Dermis blood vessel endothelial cell (primary cell): Measurements from ENCODE around the gene PSMD3. TPM values are rescaled to one million over a fixed set of nuclear protein-coding genes. Genes with fewer than 3 reads are reported as not detected.

ENCODE experiments used
- DNase-seq: peaks from one replicate; pipeline ENCODE4 v3.0.0; 2010
- total RNA-seq: library from RNA; depleted of rRNA; stranded (reverse); fragments of >200 nt; gene quantifications from 2 replicates; pipeline ENCODE4 v1.2.3, GENCODE V29; 2014

Gene PSMD3
- total RNA-seq, 1 donor from 2014 or later = 85.6 TPM

DNA sequence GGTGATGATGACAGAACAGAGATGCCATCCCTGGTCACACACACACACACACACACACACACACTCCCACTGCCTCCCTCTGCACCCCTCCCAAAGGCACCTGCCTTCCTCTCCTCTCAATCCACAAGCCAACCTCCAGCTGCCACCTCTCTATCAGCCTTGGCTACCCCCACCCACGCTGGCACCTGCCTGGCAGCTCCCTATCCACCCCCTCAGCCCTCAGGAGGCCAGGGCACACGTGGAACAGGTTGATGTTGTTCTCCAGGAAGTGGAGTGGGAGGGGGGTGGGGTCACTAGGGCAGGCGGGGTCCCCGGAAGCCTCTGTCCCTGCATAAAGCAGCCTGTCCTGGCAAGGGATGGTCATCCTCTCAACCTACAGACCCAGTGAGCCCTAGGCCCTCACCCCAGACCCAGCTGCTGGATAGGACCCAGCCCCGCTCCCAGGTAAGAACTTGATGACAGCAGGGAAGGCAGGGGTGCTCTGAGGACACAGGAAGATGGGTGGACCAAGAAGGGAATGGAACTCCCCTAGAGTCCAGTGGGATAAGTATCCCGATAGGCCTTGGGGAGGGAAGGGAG, 17.9 kb upstream of the PSMD3 start, which contains the start of gene GSDMA:
Gene GSDMA, plus strand, starts transcription at position 363 of the 579 bp plus-strand sequence. CDS start 2,684 bp downstream, outside the sequence.
- DNase-seq = no peak

DNA sequence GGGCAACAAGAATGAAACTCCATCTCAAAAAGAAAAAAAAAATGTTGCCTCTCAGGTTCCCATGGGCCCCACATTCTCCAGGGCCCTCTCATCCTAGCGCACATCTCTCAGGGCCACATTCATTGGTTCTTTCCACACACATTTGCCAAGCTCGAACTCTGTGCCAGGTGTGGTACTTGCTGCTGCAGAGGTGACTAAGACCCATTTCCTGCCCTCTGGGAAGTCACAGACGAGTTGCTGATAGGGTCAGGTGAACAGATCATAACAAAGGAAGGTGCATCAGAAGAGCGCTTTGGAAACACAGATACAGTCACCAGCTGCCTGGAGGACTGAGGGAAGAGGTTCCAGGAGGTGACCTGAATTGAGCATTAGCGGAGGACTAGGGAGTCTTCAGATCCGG, 16.8 kb upstream of the PSMD3 start:
- no peak for DNase-seq

DNA sequence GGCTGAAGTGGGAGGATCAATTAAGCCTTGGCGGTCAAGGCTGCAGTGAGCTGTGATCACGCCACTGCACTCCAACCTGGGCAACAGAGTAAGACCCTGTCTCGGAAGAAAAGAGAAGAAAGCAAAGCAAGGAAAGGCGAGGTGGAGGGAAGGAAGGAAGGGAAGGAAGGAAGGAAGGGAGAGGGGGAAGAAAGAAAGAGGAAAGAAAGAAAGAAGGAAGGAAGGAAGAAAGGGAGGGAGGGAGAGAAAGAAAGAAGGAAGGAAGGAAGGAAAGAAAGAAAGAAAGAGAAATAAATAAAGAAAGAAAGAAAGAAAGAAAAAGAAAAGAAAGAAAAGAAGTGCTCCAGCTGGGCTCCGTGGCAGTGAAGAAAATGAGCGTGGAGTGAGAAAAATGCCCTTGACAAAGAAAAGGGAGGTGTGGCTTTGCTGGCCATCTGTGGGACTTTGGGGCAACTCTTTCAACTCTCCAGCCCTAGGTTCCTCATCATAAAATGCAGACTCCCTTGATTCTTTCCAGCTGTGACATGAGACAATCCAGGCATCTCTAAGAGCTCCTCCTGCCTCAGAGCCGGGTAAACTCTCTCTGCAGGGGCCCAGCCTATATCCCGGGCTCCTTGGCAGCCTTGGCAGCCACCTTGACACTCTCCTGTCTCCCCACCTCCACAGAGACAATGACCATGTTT, 15.4 kb upstream of the PSMD3 start:
- DNase-seq = no peak

DNA sequence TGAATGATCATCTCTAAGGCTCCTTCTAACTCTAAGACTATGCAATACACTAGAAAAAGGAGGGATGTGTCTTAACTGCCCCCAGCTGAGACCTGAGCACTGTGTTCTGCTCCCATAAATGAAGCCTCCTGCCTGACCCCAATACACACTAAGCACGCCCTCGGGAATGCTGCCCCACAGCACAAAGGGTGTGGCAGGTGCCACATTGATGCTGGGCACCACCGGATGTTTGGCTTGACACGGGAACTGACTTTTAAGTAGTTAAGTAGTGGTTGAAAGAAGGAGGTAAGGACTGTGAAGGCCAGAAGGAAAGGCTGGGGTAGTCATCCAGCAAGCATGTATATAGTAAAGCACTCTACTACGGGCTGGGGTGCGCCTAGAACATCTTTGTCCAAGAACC, 13.8 kb upstream of the PSMD3 start:
- DNase-seq = no peak

DNA sequence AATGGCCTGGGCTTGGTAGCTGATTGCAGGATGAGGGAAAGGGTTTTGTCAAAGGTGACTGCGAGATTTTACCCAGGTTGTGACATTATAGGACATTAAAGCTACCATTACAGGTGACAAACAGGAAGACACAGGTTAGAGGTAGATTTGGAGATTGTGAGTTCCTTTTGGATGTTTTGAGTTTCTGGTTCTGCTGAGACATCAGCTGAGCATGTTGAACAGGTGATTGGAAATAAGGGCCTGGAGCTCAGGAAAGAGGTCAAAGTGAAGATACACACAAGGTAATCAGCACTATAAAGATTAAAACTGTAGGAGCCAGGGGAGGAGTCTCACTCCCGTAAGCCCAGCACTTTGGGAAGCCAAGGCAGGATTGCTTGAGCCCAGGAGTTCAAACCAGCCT, 11.8 kb upstream of the PSMD3 start:
- no peak for DNase-seq

DNA sequence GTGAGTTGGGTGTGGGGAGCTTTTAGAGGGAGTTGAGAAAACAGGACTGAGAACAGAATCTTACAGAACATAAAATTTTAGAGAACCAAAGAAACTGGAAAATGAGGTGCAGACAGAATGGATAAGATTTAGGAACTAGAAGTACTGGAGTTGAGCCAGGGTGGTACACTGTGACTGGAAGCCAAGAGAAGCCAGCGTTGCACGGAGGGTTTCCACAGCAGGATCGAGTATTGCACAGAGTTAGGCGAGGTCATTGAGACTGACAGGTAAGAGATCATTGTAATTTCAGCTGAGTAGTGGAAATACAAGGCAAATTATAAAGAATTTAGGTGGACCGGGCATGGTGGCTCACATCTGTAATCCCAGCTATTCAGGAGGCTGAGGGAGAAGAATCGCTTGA, 11.2 kb upstream of the PSMD3 start:
- no peak for DNase-seq

DNA sequence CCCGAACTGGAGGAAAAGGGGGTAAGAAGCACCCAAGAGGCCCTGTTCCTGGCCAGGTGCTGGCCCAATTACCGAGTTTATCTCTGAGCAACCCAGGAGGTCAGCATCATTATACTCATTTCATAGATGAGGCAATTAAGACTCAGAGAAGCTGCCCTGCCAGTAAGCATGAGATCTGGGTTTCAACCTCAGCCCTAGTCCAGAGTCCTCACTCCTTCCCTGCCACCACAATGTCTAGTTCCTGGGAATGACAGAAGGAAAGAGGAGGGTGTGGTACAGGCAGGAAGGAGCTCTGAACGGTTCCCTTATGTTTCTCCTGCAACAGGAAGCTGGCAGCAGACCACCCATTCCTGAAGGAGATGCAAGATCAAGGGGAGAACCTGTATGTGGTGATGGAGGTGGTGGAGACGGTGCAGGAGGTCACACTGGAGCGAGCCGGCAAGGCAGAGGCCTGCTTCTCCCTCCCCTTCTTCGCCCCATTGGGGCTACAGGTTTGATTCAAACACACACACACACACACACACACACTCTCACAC, 10.4 kb upstream of the PSMD3 start:
- no peak for DNase-seq

DNA sequence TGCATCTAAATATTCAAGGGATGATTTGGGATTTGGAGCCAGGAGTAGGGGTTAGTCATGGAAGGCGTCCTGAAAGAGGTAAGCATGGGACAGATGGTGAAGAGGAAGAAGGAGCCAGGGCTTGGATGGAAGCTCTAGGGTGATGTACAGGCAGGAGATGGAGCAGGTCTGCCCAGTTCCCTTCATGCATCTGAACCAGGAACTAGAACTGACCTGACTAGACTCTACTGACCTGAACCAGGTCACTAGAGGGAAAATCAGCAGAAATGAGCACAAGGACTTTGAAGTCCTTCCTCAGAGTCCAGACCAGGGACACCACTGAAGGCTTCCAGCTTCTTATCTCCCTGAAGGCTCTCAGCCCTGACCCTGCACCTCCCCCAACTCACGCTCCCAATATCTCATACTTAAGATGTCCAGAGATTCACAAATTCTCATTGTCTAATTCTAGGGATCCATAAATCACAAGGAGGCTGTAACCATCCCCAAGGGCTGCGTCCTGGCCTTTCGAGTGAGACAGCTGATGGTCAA, 9.5 kb upstream of the PSMD3 start:
- no peak for DNase-seq

DNA sequence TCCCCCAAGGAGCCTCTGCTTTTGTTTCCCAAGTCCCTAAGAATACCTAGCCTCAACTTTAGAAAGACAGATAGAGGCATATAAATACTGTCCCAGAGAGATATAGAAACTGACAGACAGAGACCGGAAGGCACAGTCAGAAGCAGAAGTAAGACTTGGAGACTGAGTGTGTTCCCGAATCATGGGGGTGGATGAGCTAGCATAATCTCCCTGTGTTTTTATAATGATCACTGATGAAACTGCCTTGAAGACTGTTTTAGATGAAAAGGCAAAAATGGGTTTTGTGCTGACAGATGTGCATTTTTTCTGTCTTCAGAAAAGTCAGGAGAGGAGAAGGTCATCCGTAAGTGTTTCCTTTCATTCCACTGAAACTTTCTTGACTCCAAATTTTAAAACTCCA, 8.3 kb upstream of the PSMD3 start:
- DNase-seq = no peak

DNA sequence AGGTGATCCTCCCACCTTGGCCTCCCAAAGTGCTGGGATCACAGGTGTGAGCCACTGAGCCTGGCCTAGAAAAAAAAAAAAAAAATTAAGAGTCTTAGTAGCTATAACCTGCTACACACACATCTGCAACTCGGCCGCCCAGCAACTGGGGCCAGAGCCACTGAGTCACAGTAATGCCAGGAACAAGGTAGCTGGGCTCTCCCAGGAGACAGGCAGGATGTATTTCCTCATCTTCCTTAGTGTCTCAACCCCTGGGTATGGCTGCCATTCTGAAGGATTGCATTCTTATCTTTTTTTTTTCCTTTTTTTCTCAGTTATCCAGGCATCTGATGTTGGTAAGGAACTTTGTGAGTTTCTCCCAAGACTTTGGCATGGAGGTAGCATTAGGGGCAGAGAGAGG, 7.1 kb upstream of the PSMD3 start:
- DNase-seq = no peak

DNA sequence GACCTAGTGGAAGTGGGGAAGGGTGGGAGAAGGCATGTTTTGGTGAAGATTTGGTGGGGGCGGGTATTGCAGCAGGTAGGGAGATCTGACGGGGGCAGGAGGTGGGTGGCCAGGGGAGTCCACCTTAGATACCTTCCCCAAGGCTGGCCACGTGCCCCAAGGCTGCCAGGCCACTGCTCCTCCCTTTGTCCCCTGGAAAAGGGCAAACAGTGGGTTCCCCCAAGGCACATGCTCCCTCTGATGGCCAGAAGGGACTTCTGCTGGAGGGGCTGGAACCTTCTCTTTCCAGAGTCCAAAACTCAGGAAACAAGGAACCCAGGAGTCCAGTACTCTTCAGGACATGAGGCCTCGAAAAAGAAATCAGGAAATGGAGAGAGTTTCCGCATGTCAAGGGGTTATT, 6.2 kb upstream of the PSMD3 start:
- no peak for DNase-seq

DNA sequence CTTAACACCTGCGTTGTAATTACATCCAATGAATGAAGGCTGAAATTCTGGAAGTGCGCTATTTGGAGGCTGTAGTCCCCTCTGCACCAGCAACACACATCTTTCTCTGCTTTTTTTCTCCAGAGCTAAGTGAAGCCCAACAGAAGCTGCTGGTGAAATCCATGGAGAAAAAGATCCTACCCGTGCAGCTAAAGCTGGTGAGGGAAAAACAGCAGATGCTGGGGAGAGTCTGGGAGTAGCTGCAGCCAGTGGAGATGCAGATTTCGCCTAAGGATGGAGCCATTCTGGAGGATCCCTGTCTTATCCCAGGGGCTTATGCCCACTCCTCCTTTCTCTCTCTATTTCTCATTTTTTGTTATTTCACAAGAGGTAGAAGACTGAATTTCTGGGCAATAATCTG, 4.8 kb upstream of the PSMD3 start:
- DNase-seq = no peak

DNA sequence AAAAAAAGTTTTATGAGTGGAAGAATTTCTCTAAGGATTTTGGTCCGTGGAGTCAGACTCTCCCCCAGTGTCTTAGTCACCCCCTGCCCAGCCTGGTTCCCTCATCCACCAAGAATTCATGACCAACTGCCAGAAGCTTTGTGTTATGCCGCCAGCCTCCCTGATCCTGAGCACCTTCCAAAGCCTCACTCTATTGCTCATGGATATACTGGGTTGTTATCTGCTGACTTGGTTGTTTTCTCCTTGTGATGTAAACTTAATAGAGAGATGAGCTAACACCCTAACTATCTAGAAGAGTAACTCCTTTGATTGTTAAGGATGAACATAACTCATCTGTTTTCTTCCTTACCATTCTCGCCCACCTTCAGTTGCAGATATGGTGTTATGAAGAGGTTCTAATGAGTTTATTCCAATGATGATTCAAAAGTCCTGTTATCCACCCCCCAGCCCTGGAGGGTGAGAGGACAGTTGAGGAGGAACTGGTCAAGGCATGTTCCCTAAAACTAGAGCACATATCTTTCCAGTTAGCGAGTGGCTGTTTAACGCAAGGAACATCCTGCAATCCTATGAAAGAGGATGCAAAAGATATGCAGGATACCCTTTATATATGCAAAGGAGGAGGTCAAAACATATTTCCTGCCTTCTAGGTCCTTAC, 1.5 kb upstream of the PSMD3 start:
- DNase-seq = no peak

DNA sequence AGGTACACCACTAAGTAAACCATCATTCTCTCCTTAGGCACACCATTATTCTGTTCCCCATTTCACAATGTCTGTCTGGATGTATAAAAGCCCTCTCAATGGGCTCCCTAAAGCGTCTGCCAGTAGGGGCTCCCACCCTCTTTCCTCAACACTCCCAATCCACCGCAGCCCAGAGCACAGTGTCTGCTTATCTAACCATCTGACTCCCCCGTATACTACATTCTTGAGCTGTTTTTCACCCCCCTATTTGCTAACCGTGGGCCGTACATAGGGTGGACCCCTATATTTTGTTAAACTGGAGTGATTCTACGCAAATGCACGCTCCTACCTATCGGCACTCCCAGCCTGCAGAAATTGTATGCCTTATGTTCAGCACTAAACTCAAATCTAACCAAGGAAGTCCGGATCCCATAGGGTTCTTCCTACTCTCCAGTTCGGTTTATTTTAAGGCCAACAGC, 685 bp upstream of the PSMD3 start:
- no peak for DNase-seq

DNA sequence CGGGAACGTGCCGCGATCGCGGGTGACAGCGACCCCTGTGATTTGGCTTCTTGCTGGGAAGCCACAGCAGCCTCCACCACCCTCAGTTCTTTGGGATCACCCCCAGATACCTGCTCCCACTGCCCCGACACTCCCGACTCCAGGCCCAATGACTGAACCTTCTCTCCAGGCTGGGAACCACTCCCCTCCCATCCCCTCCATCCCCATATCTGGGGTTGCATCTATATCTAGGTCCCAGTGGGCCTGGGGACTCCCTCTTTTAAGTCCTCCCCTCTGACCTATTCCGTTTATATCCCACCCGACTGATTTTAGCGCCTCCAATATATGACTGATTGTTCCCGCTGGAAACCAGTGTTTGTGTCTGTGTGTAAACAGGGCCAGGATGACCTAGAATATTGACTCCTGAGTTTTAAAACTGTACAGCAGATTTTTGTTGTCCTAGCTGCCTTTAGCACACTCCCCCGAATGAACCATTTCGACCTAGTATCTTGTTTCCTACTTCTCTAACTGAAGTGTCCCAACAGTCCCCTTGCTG, 667 bp downstream of the PSMD3 start:
- peak; percentile 31 for DNase-seq

DNA sequence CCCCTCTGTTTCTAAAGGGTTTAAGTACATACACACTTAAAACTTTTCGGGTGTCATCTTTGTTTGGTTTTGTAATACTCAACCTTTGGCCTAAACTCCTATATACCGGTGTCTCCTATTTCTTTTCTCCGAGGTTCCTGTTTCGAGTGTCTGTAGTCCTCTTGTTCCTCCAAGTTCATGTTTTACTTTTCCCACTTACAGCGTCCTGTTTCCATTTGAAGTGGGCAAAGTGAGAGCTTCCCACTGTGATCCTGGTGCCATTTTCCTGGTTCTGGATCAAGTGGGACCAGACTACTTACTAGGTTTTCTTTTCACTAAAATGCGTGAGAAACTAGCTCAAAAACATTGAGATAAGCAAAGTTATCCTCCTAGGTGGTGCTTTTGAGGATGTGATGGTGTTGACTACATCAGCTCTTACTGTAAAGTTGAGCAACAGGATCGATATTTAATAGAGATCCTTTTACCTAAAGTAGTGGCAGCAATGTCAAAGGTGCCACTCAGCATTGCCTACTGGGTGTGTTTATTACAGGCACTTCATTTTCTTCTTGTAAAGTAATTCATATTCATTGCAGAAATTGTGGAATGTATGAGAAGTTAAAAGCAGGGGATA, 1.3 kb downstream of the PSMD3 start:
- DNase-seq = no peak

DNA sequence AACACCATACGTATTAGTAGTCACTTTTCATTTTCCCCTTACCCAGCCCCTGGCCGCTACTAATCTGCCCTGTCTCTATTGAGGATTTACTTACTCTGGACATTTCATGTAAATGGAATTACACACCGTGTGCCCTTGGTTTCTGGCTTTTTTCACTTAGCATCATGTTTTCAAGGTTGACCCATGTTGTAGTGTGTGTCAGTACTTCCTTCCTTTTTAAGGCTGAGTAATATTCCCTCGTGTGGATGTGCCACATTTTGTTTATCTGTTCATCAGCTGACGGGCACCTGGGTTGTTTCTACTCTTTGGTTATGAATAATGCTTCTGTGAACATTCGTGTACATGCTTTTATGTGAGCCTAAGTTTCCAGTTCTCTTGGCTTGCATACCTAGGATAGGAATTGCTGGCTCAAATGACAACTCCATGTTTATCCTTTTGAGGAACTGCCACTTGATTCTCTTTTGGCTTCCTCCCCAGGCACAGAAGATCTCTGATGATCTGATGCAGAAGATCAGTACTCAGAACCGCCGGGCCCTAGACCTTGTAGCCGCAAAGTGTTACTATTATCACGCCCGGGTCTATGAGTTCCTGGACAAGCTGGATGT, 7.7 kb downstream of the PSMD3 start:
- DNase-seq = peak; percentile 13

DNA sequence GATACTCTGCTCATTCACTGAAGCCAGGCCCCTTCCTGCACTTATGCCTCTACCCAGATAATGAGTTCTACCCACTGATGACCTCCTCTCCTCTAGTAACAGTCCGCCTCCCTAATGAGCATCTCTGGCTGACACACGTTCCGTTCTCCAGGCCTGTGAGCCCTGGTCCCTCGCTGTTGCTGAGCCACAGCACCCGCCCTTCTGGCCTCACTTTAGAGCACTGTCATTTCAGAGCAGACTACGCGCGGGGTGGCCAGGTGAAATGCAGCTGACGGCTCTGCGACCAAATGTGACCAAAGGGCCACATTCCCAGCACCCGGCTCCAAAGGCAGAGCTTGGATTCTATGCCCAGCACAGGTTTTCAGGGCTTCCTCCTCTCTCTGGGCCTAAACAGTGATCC, 13.8 kb downstream of the PSMD3 start:
- DNase-seq = no peak

DNA sequence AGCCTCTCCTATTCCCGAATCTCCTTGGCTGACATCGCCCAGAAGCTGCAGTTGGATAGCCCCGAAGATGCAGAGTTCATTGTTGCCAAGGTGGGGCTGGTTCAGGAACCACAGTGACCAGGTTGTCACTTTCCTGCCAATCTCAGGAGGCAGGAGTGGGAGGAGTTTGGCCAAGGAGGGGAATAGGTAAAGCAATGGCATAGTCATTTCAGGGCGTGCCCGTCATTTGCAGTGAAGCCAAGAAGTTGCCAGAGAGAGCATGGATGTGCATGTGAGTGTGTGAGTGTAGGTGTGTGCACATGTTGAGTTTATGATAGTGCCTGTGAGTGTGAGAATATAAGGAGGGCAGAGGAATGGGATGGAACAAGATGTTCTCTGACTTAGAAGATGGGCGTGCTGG, 14.8 kb downstream of the PSMD3 start:
- no peak for DNase-seq

DNA sequence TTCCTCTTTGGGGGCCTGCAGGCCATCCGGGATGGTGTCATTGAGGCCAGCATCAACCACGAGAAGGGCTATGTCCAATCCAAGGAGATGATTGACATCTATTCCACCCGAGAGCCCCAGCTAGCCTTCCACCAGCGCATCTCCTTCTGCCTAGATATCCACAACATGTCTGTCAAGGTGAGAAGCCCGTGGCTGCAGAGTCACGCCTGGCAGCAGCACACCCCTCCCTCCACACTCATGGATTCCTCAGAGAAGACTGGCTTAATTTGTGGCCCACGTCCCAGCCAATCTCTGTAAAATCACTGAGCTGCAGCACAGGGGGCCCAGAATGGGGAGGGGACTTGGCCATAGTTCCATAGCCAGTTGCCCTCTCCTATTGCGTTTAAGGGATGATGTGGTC, 15.6 kb downstream of the PSMD3 start:
- no peak for DNase-seq

DNA sequence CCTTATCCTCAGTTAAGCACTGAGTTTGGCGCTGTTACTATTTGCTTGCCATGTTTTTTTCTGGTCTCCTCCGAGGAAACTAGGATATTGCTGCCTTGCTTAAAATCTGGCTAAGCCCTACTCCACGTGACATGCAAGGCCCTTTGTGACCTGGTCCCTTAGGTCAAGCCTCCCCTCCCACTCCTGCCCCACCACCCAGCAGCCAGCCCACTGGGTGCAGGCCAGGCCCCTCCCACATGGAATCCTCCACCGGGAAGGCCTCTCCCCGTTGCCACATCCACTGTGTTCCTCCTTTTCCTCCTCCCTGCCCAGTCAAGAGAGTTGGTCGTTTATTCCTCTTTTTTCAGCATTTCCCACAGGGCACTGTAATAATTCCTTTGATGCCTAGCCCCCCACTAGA, 16.2 kb downstream of the PSMD3 start:
- DNase-seq = no peak

DNA sequence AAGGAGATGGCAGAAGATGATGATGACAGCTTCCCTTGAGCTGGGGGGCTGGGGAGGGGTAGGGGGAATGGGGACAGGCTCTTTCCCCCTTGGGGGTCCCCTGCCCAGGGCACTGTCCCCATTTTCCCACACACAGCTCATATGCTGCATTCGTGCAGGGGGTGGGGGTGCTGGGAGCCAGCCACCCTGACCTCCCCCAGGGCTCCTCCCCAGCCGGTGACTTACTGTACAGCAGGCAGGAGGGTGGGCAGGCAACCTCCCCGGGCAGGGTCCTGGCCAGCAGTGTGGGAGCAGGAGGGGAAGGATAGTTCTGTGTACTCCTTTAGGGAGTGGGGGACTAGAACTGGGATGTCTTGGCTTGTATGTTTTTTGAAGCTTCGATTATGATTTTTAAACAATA, 16.9 kb downstream of the PSMD3 start:
- no peak for DNase-seq

DNA sequence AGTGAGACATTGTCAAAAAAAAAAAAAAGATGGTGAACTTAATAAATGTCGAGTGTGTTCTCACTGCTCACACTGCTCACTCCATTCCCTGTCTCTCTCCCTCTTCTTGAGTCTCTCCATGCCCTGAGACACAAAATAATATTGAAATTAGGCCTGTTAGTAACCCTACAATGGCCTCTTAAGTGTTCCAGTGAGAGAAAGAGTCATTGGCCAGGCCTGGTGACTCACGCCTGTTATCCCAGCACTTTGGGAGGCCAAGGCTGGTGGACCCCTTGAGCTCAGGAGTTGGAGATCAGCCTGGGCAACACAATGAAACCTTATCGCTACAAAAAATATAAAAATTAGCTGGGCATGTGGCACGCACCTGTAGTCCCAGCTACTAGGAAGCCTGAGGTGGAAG, 18.5 kb downstream of the PSMD3 start:
- DNase-seq = no peak
